GM18867 (cell line): ENCODE data around the gene MGME1.
"Not testable (repeated sequence)": the region's sequence is repeated elsewhere in the genome, so short reads cannot be mapped to it uniquely, and the experiment has no call there.

Experiments
- ATAC-seq: cut with Tn5 transposase; IDR thresholded peaks from one replicate; pipeline ENCODE4 v1.9.1; 2021; ENCODE audit warnings: mild to moderate bottlenecking, moderate library complexity; ENCODE audit not compliant: unreplicated experiment

Gene MGME1

GRCh38 chr20:17959257-17959627 is 9.6 kb upstream of the MGME1 start:
- ATAC-seq: peak; percentile 25

GRCh38 chr20:17960400-17960885 is 8.4 kb upstream of the MGME1 start:
- ATAC-seq: not testable (repeated sequence)

- ATAC-seq: no peak
These were observed 7.8 kb upstream of the MGME1 start for GRCh38 chr20:17960927-17961586.

- ATAC-seq: no peak
These were observed 7.3 kb upstream of the MGME1 start for GRCh38 chr20:17961587-17961940.

- no peak for ATAC-seq
These were observed 5.5 kb upstream of the MGME1 start for GRCh38 chr20:17963114-17963897.

- ATAC-seq: no peak
These were observed 4.7 kb upstream of the MGME1 start for GRCh38 chr20:17964073-17964472.

- ATAC-seq: no peak
These were observed 4.2 kb upstream of the MGME1 start for GRCh38 chr20:17964632-17965031.

- ATAC-seq: no peak
These were observed 3.6 kb upstream of the MGME1 start for GRCh38 chr20:17965042-17965697.

- ATAC-seq: no peak
These were observed 2.1 kb upstream of the MGME1 start for GRCh38 chr20:17966432-17967310.

- ATAC-seq: peak; percentile 1
These were observed 1.1 kb upstream of the MGME1 start for GRCh38 chr20:17967521-17968365.

- ATAC-seq: peak; percentile 6
These were observed 563 bp downstream of the MGME1 start for GRCh38 chr20:17969278-17969883.

GRCh38 chr20:17969884-17970409 is 1.1 kb downstream of the MGME1 start:
- no peak for ATAC-seq

- ATAC-seq: no peak
These were observed 2.6 kb downstream of the MGME1 start for GRCh38 chr20:17971300-17972013.

GRCh38 chr20:17972121-17972520 is 3.3 kb downstream of the MGME1 start:
- ATAC-seq: no peak

- no peak for ATAC-seq
These were observed 7.5 kb downstream of the MGME1 start for GRCh38 chr20:17976305-17976704.

- ATAC-seq: no peak
These were observed 16.7 kb downstream of the MGME1 start for GRCh38 chr20:17985388-17986018.

- no peak for ATAC-seq
These were observed 19.2 kb downstream of the MGME1 start for GRCh38 chr20:17987988-17988387.

- no peak for ATAC-seq
These were observed 21.6 kb downstream of the MGME1 start for GRCh38 chr20:17990278-17990972.
